Adrenal gland (tissue), 12 donors: ENCODE data around the gene SAMD9. TPM values are rescaled to one million over a fixed set of nuclear protein-coding genes. Genes with fewer than 3 reads are reported as not detected.
A peak's percentile ranks its signal among the peaks of the same experiment; 100 is the strongest.

Source experiments
- DNase-seq, 7 donors: peaks; one replicate each; pipeline ENCODE4 v3.0.0-alpha.2; 2019 to 2020
- H3K27ac ChIP-seq, 5 donors: fragments of 200-600 bp; sonication (generic) in 4 of 5; 1 replicate in 3 of 5; 2 replicates in 2 of 5; pipeline versions ENCODE4 v1.5.1 to v1.8.0; 2016 to 2020; ENCODE audit warnings: mild to moderate bottlenecking in 1 of 5
- H3K27me3 ChIP-seq: fragments of 200-600 bp; 2 replicates; pipeline ENCODE4 v1.8.0; 2021
- H3K36me3 ChIP-seq, 2 donors: fragments of 200-600 bp; replicated peaks in 1 of 2; 1 replicate in 1 of 2; 2 replicates in 1 of 2; pipeline versions ENCODE4 v1.5.1 to v1.8.0; 2018 to 2022
- H3K4me1 ChIP-seq, 2 donors: fragments of 200-600 bp; replicated peaks in 1 of 2; 1 replicate in 1 of 2; 2 replicates in 1 of 2; pipeline versions ENCODE4 v1.5.1 to v1.8.0; 2018 to 2021
- H3K4me3 ChIP-seq, 4 donors: fragments of 200-600 bp; sonication (generic) in 3 of 4; one replicate each; pipeline ENCODE4 v1.5.1; 2016 to 2018
- H3K9me3 ChIP-seq, 3 donors: fragments of 200-600 bp; sonication (generic) in 1 of 3; replicated peaks in 1 of 3; 1 replicate in 2 of 3; 2 replicates in 1 of 3; pipeline versions ENCODE4 v1.5.1 to v1.8.0; 2016 to 2021
- CTCF ChIP-seq, 6 experiments: fragments of 450-650 bp in 4 of 6; fragments of 200-600 bp in 2 of 6; sonication (generic) in 1 of 6; IDR thresholded peaks; 1 replicate in 5 of 6; 2 replicates in 1 of 6; pipeline versions ENCODE4 v1.5.1 to v1.8.0; 2016 to 2021; ENCODE audit warnings: antibody characterized with exemption in 6 of 6, mild to moderate bottlenecking in 2 of 6, moderate library complexity in 1 of 6
- POLR2A ChIP-seq, 2 donors: fragments of 450-650 bp; IDR thresholded peaks; one replicate each; pipeline ENCODE4 v1.6.1; 2017; ENCODE audit warnings: antibody characterized with exemption in 2 of 2, mild to moderate bottlenecking in 2 of 2, moderate library complexity in 1 of 2
- WGBS, 4 donors: extraction: QIAGEN DNeasy Blood & Tissue Kit in 2 of 4; methylation state at CpG; one replicate each; pipeline versions ENCODE4 v1.1.5 to v1.1.7; 2013 to 2017; 5-methylcytosine and 5-hydroxymethylcytosine counted together
- intact Hi-C, 2 donors: fragments of 100-400 bp; cut with DNase I; formaldehyde crosslinking; loops; one replicate each; pipeline versions ENCODE4 v1.14.1 to v1.15.0; 2022 to 2023
- polyA plus RNA-seq, 3 donors: library from polyadenylated mRNA; stranded (reverse); fragments of 200-250 nt in 2 of 3; fragments of 350-450 nt in 1 of 3; fragmentation: Illumina TruSeq in 1 of 3; extraction: RNeasy Lipid Tissue Mini Kit (QIAGEN cat#74804) in 1 of 3; gene quantifications; one replicate each; pipeline ENCODE4 v1.2.3, GENCODE V29; 2013 to 2014
- total RNA-seq, 9 donors: library from RNA; depleted of rRNA in 4 of 9; stranded (reverse); fragments of >200 nt in 4 of 9; fragments of 120-200 nt in 1 of 9; fragmentation: NEBNext Ultra II Directional in 1 of 9; extraction: Animal tissue kit (Norgen Biotek cat#: 25700) in 1 of 9; gene quantifications; one replicate each; pipeline versions ENCODE4 v1.1.0 to v1.2.4, GENCODE V29; 2013 to 2023
- donor health status: healthy with polysubstance abuse.
- donor health status: Bipolar disorder and iron deficiency.
- donor health status: DM: yes; HTN: yes; CAD: no.
- donor health status: DM: no; HTN: no; CAD: no.
- donor health status: DM: no; HTN: no; CAD: no.
- donor health status: DM: yes; HTN: yes; CAD: no.

Gene SAMD9
- total and polyA plus RNA-seq, 12 donors, result 1.7 to 24.3 (median 9.2) TPM

- Histone ChIP-seq H3K4me3 (peak overlapping the region in 1 of 4 donors; percentile 55), H3K27ac (no peak overlapping the region), H3K4me1 (peaks cover 0 to 14% of the 10 kb centered on the region in 2 donors), H3K27me3 (no peaks in the 10 kb centered on the region), H3K9me3 (no peaks in the 10 kb centered on the region), H3K36me3 (peaks cover 0 to 28% of the 10 kb centered on the region in 2 donors)
- no peak for DNase-seq
- 57 to 62% (median 58%) methylated on average over 5 of the region's 5 CpGs for WGBS, 4 donors
- TF ChIP-seq POLR2A (IDR thresholded peaks at IDR 0.05) (no peak), CTCF (IDR thresholded peaks at IDR 0.05) (no peak)
- intact Hi-C loops, result no loop called here
Measured at GRCh38 chr7:93146472-93147141, 28.8 kb upstream of the SAMD9 start.

GRCh38 chr7:93146036-93146435 lies 28.3 kb upstream of the SAMD9 start:
- H3K27ac ChIP-seq, result no peak overlapping the region
- H3K9me3 ChIP-seq, result no peaks in the 10 kb centered on the region
- no peak for DNase-seq
- H3K4me1 ChIP-seq, result peaks cover 0 to 14% of the 10 kb centered on the region in 2 donors
- H3K36me3 ChIP-seq, result peaks cover 0 to 28% of the 10 kb centered on the region in 2 donors
- intact Hi-C loops, result no loop called here
- no peak for TF ChIP-seq CTCF (IDR thresholded peaks at IDR 0.05)
- no peak for TF ChIP-seq POLR2A (IDR thresholded peaks at IDR 0.05)
- no peak overlapping the region for H3K4me3 ChIP-seq
- no peaks in the 10 kb centered on the region for H3K27me3 ChIP-seq
- WGBS, 4 donors, result 26 to 56% (median 52%) methylated on average over 1 of the region's 1 CpG

- Histone ChIP-seq H3K36me3 (peaks cover 0 to 28% of the 10 kb centered on the region in 2 donors), H3K9me3 (no peaks in the 10 kb centered on the region), H3K4me1 (peaks cover 0 to 14% of the 10 kb centered on the region in 2 donors), H3K4me3 (no peak overlapping the region), H3K27ac (no peak overlapping the region), H3K27me3 (no peaks in the 10 kb centered on the region)
- no peak for DNase-seq
- TF ChIP-seq CTCF (IDR thresholded peaks at IDR 0.05) (no peak), POLR2A (IDR thresholded peaks at IDR 0.05) (no peak)
- intact Hi-C loops, result no loop called here
- 70 to 83% (median 72%) methylated on average over 3 of the region's 3 CpGs for WGBS, 4 donors
Measured at GRCh38 chr7:93145354-93145753, 27.6 kb upstream of the SAMD9 start.

- intact Hi-C loops, result no loop called here
- Histone ChIP-seq H3K4me1 (peaks cover 0 to 8% of the 10 kb centered on the region in 2 donors), H3K4me3 (no peak overlapping the region), H3K27me3 (no peaks in the 10 kb centered on the region), H3K36me3 (peaks cover 0 to 36% of the 10 kb centered on the region in 2 donors), H3K27ac (no peak overlapping the region), H3K9me3 (no peaks in the 10 kb centered on the region)
- no peak for TF ChIP-seq CTCF (IDR thresholded peaks at IDR 0.05)
- TF ChIP-seq POLR2A (IDR thresholded peaks at IDR 0.05), result no peak
- WGBS, 4 donors, result 87 to 100% (median 98%) methylated on average over 1 of the region's 1 CpG
- DNase-seq, result no peak
Measured at GRCh38 chr7:93142127-93142526, 24.3 kb upstream of the SAMD9 start.
